HG03521 (cell line): Measurements from ENCODE around the gene EFEMP1.

Source experiments
- ATAC-seq: cut with Tn5 transposase; IDR thresholded peaks from one replicate; pipeline ENCODE4 v1.9.1; 2021; ENCODE audit warnings: mild to moderate bottlenecking, moderate library complexity; ENCODE audit not compliant: unreplicated experiment

Gene EFEMP1

DNA sequence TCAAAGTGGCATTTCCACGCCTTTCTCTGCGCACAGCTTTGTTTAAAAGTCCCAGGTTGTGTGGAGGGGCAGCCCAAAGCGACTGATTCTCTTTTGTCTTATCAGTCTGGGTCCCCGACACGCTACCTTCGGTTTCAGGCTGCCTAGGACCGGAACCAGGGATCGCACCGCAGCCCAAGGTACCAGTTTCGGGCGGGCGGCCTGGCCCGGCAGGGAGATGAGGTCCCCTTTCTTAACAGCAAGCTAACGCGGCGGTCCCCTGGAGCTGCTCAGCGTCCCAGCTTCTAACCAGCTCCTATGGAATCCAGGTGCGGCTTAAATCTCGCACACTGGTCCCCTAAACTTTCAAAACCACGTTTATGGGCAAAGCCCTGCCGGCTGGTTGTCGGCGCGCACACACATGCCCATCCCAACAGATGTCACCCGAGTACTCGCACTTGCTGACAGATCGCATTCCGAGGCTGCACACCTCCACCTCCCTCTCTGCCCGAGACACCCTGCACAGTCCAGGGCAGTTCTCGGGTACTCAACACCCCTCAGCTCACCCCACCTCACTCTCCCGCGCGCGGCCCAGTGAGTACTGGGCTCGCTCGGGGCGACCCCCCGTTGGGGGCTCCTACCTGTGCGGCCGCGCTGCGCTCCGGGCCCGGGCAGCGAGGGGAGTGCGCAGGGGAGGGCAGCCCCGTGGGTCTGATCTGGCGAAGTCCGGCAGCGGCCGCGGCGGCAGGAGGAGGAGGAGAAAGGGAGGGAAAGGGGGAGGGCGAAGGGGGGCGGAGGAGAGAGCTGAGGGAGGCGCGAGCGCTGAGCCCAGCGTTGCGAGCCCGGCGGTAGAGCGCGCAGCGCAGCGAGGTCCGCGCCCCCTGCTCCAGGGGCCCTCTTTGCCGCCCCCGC lies at the start of gene EFEMP1:
EFEMP1 (minus strand) TSS at position 692 of the 891 bp plus-strand sequence. CDS start 1,342 bp downstream, outside the sequence.
- ATAC-seq = peak; percentile 64

DNA sequence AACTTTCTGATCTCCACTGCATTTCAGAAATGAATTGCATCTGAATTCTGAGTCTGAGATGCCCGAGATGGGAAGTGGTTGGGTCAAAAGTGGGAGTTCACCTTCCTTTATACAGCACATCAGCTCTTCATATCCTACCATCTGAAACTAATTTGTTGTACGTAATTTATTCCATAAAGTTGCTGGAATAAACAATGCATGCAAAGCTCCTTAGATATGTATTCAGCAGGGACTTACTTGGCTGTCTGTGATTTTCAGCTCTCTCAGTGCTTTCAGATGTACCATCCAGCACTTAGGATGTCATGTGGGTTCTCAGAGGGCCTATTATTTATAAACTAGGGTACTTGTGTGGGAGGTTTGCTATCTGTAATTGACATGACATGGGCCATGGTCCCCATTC lies 46.9 kb upstream of the EFEMP1 start:
- ATAC-seq = no peak

DNA sequence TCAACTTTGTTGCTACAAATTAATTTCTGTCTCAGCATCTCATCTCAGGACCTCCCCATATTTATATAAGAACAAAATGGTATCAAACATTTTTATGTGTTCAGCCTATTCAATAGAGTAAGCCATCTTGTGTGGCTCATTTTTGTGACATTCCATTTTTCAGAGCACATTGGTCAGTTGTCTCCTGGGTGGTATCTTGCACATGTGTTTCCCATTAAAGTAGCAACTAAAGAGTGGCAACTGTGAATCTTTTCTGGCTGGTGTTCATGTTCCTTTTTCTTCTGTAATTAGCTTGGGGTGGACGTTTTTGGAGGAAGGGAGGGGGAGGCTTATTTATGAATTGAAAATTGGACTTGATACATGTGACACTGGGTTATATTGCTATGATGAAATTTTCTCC lies 45.4 kb upstream of the EFEMP1 start:
- no peak for ATAC-seq

DNA sequence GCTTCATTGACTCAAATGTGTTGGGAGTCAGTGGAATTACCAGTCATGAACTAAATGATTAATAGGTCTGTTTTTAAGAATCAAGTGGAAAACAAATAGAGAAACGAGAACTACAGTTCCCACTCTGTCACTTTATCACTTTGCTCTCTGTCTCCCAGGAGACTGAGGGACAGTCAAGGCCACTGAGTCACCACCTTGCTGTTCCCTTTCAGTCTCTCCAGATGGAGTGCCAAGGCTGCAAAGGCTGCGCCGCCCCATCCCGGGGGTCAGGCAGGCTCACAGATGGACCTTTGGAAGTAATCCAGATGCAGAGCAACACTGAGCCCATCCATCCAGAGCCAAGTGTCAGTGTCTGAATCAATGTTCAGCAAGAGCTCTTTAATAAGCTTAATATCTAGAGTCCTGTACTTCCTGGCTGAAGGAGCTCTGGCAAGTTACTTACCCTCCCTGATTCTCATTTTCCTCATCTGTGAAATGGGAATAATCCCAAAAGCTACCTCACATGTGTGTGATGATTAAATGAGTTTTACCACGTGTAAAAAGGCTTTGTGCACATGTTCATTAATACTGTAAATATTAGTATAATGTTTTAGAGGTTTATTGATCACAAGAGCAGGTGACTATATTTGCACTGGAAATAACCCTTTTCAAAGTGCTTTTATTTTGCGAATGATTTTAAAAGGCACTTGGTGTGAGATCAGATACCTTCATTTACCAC lies 43.0 kb upstream of the EFEMP1 start:
- ATAC-seq = no peak

DNA sequence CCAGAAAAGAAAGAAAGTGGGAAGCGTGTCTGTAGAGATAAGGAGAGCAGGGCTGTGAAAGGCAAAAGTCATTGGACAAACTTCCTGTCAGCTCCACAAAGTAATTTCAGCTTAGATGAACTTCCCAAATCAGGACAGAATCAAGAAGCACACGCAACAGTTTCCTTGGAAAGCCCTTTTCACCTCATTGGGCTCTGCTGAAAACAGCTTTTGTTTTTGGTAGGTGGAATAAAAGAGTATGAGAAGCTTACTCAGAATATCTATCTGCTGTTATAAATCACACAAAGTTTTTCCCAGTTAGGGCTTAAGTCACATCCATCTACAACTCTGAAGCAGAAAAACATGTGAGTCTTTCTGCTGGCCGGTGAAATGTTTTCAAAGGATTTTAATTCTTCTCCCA lies 42.4 kb upstream of the EFEMP1 start:
- no peak for ATAC-seq

- no peak for ATAC-seq
Measured at GRCh38 chr2:55965276-55965675, 41.7 kb upstream of the EFEMP1 start.

DNA sequence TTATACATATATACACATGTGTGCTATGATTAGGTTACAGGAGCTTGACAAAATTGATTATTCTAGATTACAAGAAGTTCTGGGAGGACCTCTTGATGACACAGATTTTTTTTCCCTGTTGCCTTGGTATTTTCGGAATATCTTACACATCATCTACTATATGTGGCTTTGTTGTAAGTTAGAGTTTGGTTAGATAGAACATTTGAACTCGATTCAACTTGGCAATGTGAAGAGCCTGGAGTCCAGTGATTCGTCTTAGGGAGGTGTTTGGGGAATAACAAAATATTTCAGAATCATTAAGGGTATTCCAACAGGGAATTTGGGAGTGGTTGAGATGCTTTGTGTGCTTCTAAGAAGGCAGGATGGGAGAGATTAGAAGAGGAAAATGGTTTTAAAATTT lies 39.3 kb upstream of the EFEMP1 start:
- no peak for ATAC-seq

DNA sequence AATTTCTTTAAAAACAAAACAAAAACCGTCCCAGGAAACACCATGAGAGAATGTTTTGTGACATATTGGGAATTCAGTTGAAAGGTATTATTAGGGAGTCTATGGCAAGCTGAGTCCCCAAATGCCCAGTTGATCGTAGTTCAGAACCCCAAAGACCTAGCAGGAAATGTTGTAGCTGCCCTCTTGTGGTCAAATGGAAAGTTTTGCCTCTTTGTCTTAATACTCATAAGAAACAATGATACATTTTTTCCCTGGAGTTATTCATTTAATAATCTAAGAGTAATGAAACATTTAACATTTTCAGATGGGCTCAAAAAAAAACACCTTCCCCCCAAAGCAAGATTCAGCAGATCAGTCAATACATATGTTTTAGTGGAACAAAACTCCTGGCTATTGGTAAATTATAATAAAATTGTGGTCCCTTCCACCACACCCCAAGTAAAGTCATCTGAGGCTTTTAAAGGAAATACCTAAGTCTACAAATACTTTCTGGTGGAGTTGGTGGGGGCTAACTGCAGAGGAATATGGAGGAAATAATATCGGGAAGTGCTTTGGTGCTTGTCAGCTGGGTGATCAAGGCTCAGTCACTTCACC lies 37.8 kb upstream of the EFEMP1 start:
- ATAC-seq = no peak

GRCh38 chr2:55958756-55959155 lies 35.2 kb upstream of the EFEMP1 start:
- ATAC-seq = no peak

DNA sequence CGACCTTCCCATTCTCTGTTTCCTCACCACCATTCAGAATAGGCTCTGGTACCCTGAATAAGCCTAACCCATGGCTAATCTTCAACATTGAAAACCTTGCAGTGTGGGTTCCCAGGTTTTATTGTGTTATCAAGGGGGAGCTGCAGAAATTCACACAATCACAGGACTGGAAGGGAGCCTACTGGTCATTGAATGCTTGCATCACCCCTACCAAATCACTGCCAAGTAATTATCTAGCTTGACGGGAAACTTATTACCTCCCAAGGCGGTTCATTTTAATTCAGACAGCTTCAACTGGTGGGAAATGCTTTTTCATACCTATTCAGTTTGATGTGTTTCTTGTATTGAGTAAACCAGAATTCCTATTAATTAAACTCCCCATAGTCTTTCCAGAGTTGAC lies 33.6 kb upstream of the EFEMP1 start:
- ATAC-seq = no peak

GRCh38 chr2:55954306-55955035 lies 30.9 kb upstream of the EFEMP1 start:
- ATAC-seq = no peak

DNA sequence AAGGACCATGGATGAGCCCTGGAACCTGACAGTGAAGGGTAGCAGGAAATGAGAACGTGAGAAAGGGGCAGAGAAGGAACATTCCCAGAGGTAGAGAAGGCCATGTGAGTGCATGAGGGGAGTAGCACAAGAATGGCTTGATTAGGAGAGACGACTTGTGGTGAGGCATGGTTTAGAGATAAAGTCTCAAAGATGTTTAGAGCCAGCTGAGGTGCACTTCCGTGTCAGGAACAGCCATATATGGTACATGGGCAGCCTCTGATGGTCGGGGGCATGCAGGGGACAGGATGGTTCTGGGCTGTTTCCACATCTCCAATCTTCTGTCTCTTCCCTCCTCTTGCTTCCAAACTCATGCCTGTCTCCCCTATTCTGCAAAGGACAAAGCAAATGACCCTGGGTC lies 28.8 kb upstream of the EFEMP1 start:
- ATAC-seq = no peak

GRCh38 chr2:55951533-55951932 lies 28.0 kb upstream of the EFEMP1 start:
- ATAC-seq = no peak

GRCh38 chr2:55949613-55950012 lies 26.0 kb upstream of the EFEMP1 start:
- no peak for ATAC-seq

DNA sequence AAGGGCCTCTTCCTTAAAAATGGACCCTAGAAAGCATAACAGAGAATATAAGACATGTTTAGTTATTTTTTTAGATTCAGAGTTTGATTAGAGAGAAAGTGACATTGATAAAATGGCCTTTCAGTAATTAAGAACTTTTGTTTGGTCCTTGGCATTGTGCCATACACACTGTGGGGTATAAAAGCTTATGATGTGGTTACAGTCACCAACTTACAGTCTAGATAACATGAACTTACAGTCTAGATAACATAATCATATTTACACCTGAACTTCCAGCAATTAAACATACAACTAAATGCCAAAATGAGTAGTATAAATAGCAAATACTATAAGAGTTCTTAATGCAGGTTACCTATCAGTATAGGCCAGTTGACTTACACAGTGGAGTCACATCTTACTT lies 25.6 kb upstream of the EFEMP1 start:
- ATAC-seq = no peak

DNA sequence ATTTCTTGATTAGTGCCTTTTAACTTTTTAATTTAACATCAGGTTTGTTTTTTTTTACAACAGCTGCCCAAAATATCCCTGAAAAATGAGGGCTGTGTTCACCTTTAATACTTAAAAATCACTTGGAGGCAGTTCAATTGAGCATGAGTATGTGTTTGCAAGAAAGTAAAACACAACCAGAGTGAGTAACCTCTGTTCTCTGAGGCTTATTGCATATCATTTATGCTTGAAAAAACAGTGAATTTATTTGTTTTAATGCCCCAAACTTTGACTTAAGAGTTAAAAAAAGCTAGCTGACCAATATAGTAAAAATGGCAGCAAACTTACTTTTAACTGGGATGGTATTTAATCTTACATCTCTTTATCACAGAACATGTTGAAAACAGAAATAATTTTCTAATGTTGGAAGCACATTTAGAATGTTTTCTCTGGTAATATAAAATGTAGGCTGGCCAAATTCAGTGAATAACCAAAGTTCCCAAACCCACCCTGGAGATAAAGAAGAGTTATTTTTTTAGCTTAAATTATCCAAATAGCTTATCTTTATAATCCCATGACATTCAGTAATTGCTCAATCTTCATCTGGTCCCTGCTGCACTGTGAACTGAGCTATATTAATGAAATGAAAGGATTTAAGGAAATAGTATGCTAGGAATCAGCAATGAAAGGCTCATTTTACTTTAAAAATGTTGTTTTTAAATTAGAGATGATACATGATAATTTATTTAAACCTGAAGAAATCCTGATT lies 24.8 kb upstream of the EFEMP1 start:
- ATAC-seq = no peak

- no peak for ATAC-seq
Measured at GRCh38 chr2:55947752-55948151, 24.2 kb upstream of the EFEMP1 start.

DNA sequence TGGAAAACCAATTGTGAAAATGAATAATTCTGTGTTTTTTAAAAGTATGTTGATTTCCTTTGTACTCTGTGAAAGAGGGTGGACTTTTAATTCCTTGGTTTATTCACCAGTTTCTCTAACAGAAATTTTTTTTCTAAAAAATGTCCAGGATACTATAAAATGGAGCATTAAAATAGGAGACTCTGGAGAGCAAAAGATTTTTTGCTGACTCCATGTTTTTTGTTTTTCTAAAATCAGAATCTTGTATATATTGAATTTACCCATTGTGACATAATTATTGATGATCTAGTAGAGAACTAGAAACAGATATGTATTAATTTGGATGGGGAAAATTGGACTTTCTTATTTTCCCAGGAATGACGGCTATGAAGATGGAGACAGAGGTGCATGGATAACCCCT lies 23.2 kb upstream of the EFEMP1 start:
- no peak for ATAC-seq

GRCh38 chr2:55943466-55943865 lies 19.9 kb upstream of the EFEMP1 start:
- ATAC-seq = no peak

DNA sequence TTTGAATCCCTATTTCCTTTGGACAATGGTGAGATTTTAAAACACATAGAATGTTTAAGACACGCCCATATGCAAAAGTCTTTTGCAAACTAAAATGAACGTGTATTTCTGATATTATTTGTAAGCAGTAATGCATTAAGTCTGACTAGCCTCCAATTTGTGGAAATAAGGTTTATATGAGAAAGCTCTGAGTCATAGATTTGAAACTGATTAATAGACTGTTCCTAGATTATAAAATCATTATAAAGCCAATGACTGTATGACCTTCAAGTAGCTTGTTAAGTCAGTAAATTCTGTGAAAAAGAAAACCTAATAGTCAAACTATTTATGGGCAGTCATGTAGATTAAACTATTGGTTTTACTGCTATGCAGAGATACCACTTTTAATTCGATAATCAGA lies 12.8 kb upstream of the EFEMP1 start:
- ATAC-seq = no peak
